Spleen (tissue), 7 donors: Measurements from ENCODE around the gene PRKCQ.

Experiments
- CTCF ChIP-seq, 11 experiments: fragments of 200-600 bp in 7 of 11; fragments of 450-650 bp in 4 of 11; sonication (generic) in 4 of 11; IDR thresholded peaks in 8 of 11; conservative IDR thresholded peaks in 3 of 11; 1 replicate in 7 of 11; 2 replicates in 4 of 11; pipeline versions ENCODE4 v1.4.0 to v1.8.0; 2016 to 2021; ENCODE audit warnings: antibody characterized with exemption in 11 of 11, inconsistent platforms in 4 of 11, mild to moderate bottlenecking in 1 of 11
- POLR2A ChIP-seq, 3 donors: fragments of 450-650 bp; IDR thresholded peaks; one replicate each; pipeline ENCODE4 v1.5.1; 2017; ENCODE audit warnings: antibody characterized with exemption in 3 of 3, mild to moderate bottlenecking in 1 of 3
- donor health status: DM: no; HTN: no; CAD: no; lungs with moderate emphysema.
- donor health status: DM: no; HTN: no; CAD: no.
- donor health status: DM: no; HTN: no; CAD: no.

- TF ChIP-seq CTCF (IDR thresholded peaks at IDR 0.05 in 8 of 11, conservative IDR thresholded peaks at IDR 0.05 in 3 of 11), result no peak
- TF ChIP-seq POLR2A (IDR thresholded peaks at IDR 0.05), result no peak
Measured at GRCh38 chr10:6473901-6474370, 106.1 kb downstream of the PRKCQ start.
